K562 (cell line): ENCODE data around the gene PHF21B. TPM values are rescaled to one million over a fixed set of nuclear protein-coding genes. Genes with fewer than 3 reads are reported as not detected.

Source experiments
- ATAC-seq: fragments of 200-7000 bp; cut with Tn5 transposase; 3 replicates; pipeline ENCODE4 v1.9.1; 2020; ENCODE audit warnings: moderate library complexity
- BruUV-seq: library from RNA; stranded (reverse); fragments of 400-500 nt; replicated peaks from 2 replicates; lab custom pipeline; 2021; lab: Mats Ljungman, UMichigan
- CTCF ChIA-PET: fragments of 300-600 bp; formaldehyde crosslinking; extraction: SDS; loops from one replicate; lab custom pipeline; 2021; ENCODE audit warnings: low intra/inter-chr PET ratio; lab: Yijun Ruan, JAX
- POLR2A ChIA-PET: fragments of 300-600, 350-650 bp; sonication (Branson Sonifier 250); formaldehyde crosslinking; extraction: SDS; loops from one replicate; lab custom pipeline; 2021; ENCODE audit warnings: antibody characterized with exemption, inconsistent platforms; lab: Yijun Ruan, JAX
- DNase-seq, 4 experiments: peaks; one replicate each; pipeline versions ENCODE4 v3.0.0 to v3.0.0-alpha.2; 2011 to 2018; ENCODE audit warnings: low spot score in 3 of 4, mixed read lengths in 3 of 4; ENCODE audit errors: extremely low read depth in 1 of 4
- FAIRE-seq: peaks from 2 replicates; lab custom pipeline; 2011; peaks lifted over from hg19 to GRCh38; lab: Jason Lieb, UNC
- H2AFZ ChIP-seq: 2 replicates; pipeline ENCODE4 v1.6.0; 2011; ENCODE audit warnings: low read depth, low read length, control low read depth, inconsistent platforms
- H3K27ac ChIP-seq: fragments of 200-600 bp; 3 replicates; pipeline ENCODE4 v1.8.0; 2011; ENCODE audit warnings: low read depth, mild to moderate bottlenecking, control low read depth, inconsistent platforms, low read length, moderate library complexity, mixed read lengths; ENCODE audit errors: extremely low read depth
- H3K27me3 ChIP-seq, 2 experiments: fragments of 300-600 bp in 1 of 2; 2 replicates in 1 of 2; 3 replicates in 1 of 2; pipeline versions ENCODE4 v1.6.0 to v1.8.0; 2011; ENCODE audit warnings: inconsistent platforms in 2 of 2, low read length in 2 of 2, mild to moderate bottlenecking in 1 of 2, mixed read lengths in 1 of 2, moderate library complexity in 1 of 2; ENCODE audit not compliant: control insufficient read depth in 2 of 2, insufficient read depth in 2 of 2
- H3K36me3 ChIP-seq: fragments of 300-600 bp; 3 replicates; pipeline ENCODE4 v1.8.0; 2011; ENCODE audit warnings: mild to moderate bottlenecking, low read length, inconsistent platforms; ENCODE audit not compliant: control insufficient read depth, insufficient read depth
- H3K4me1 ChIP-seq, 2 experiments: fragments of 200-600 bp in 1 of 2; replicated peaks in 1 of 2; 2 replicates in 1 of 2; 3 replicates in 1 of 2; pipeline versions ENCODE4 v1.5.1 to v1.8.0; 2011; ENCODE audit warnings: inconsistent platforms in 2 of 2, low read length in 2 of 2, mild to moderate bottlenecking in 1 of 2, mixed read lengths in 1 of 2, moderate library complexity in 1 of 2; ENCODE audit not compliant: control insufficient read depth in 2 of 2, insufficient read depth in 2 of 2
- H3K4me2 ChIP-seq: 2 replicates; pipeline ENCODE4 v1.6.1; 2011; ENCODE audit warnings: low read length, control low read depth, inconsistent platforms, mixed read lengths; ENCODE audit not compliant: insufficient read depth
- H3K4me3 ChIP-seq: fragments of 200-600 bp; sonication (generic), shearing (Covaris generic); 2 replicates; pipeline ENCODE4 v1.5.1; 2016; ENCODE audit warnings: control low read depth, inconsistent platforms
- H3K79me2 ChIP-seq: fragments of 200-600 bp; 3 replicates; pipeline ENCODE4 v1.8.0; 2011; ENCODE audit warnings: low read length, inconsistent platforms; ENCODE audit not compliant: control insufficient read depth, insufficient read depth
- H3K9ac ChIP-seq, 2 experiments: 2 replicates each; pipeline versions ENCODE4 v1.6.0 to v1.6.1; 2011; ENCODE audit warnings: low read depth in 2 of 2, low read length in 2 of 2, control low read depth in 1 of 2, inconsistent platforms in 1 of 2, mild to moderate bottlenecking in 1 of 2, mixed read lengths in 1 of 2; ENCODE audit not compliant: insufficient read depth in 1 of 2
- H3K9me1 ChIP-seq: one replicate; pipeline ENCODE4 v1.6.0; 2011; ENCODE audit warnings: inconsistent platforms, mild to moderate bottlenecking, low read length, moderate library complexity; ENCODE audit not compliant: control insufficient read depth, insufficient read depth
- H3K9me3 ChIP-seq: replicated peaks from 2 replicates; pipeline ENCODE4 v1.5.1; 2011; ENCODE audit warnings: low read depth, low read length, inconsistent platforms; ENCODE audit not compliant: control insufficient read depth, insufficient read depth
- H4K20me1 ChIP-seq: replicated peaks from 2 replicates; pipeline ENCODE4 v1.6.1; 2011; ENCODE audit warnings: low read length, inconsistent platforms, mixed read lengths; ENCODE audit not compliant: control insufficient read depth, insufficient read depth
- ATF4 ChIP-seq: fragments of 450-650 bp; formaldehyde crosslinking; IDR thresholded peaks from 2 replicates; pipeline ENCODE4 v1.4.0; 2022; ENCODE audit warnings: mild to moderate bottlenecking, moderate library complexity
- CBX1 ChIP-seq: sonication (generic); IDR thresholded peaks from 2 replicates; pipeline ENCODE4 v1.6.1; 2016; ENCODE audit warnings: antibody characterized with exemption, low read depth, mild to moderate bottlenecking
- CBX5 ChIP-seq: IDR thresholded peaks from 2 replicates; pipeline ENCODE4 v1.6.1; 2014; ENCODE audit warnings: low read depth, borderline replicate concordance
- CEBPG ChIP-seq, 3 experiments: fragments of 200-800 bp in 1 of 3; sonication (Bioruptor generic) in 1 of 3; sonication (generic) in 1 of 3; formaldehyde crosslinking in 1 of 3; IDR thresholded peaks in 2 of 3; conservative IDR thresholded peaks in 1 of 3; 2 replicates each; pipeline versions ENCODE4 v1.6.1 to v1.8.0; 2016 to 2022; ENCODE audit warnings: missing compliant biosample characterization in 2 of 3, missing genetic modification characterization in 2 of 3, mild to moderate bottlenecking in 1 of 3, missing genetic modification reagents in 1 of 3
- CHCHD3 ChIP-seq: fragments of 250-450 bp; sonication (Bioruptor Pico); IDR thresholded peaks from 2 replicates; pipeline ENCODE4 v2.1.2; 2022; ENCODE audit warnings: mild to moderate bottlenecking
- E2F3 ChIP-seq: fragments of 250-450 bp; sonication (Bioruptor Pico); IDR thresholded peaks from 2 replicates; pipeline ENCODE4 v1.4.0; 2020; ENCODE audit warnings: mild to moderate bottlenecking
- FUS ChIP-seq: fragments of 200-400 bp; formaldehyde crosslinking; optimal IDR thresholded peaks from 2 replicates; pipeline ENCODE3; 2017; ENCODE audit warnings: low read depth, low read length
- HDAC1 ChIP-seq, 2 experiments: fragments of 450-650 bp; IDR thresholded peaks; 2 replicates each; pipeline ENCODE4 v1.6.1; 2016 to 2017; ENCODE audit warnings: inconsistent platforms in 1 of 2, mild to moderate bottlenecking in 1 of 2, moderate library complexity in 1 of 2
- HSF4 ChIP-seq: fragments of 250-450 bp; sonication (Bioruptor Pico); IDR thresholded peaks from 2 replicates; pipeline ENCODE4 v2.1.2; 2022; ENCODE audit warnings: mild to moderate bottlenecking, moderate library complexity, borderline replicate concordance
- KDM4B ChIP-seq, 2 experiments: fragments of 450-650 bp in 1 of 2; sonication (generic) in 1 of 2; IDR thresholded peaks; 2 replicates each; pipeline ENCODE4 v1.6.1; 2016 to 2017; ENCODE audit warnings: borderline replicate concordance in 2 of 2, antibody characterized with exemption in 1 of 2, low read depth in 1 of 2, mild to moderate bottlenecking in 1 of 2
- NCOA6 ChIP-seq: fragments of 450-650 bp; IDR thresholded peaks from 2 replicates; pipeline ENCODE4 v1.6.1; 2017; ENCODE audit warnings: mild to moderate bottlenecking
- NFIX ChIP-seq: fragments of 250-450 bp; sonication (Bioruptor Pico); IDR thresholded peaks from 2 replicates; pipeline ENCODE4 v1.4.0; 2020; ENCODE audit warnings: low read depth, mild to moderate bottlenecking, moderate library complexity
- POLR2AphosphoS2 ChIP-seq: IDR thresholded peaks from 2 replicates; pipeline ENCODE4 v1.6.1; 2012; ENCODE audit warnings: low read length, improper control_type of control experiment
- SIN3B ChIP-seq: fragments of 450-650 bp; IDR thresholded peaks from 2 replicates; pipeline ENCODE4 v1.6.1; 2017; ENCODE audit warnings: low read depth, mild to moderate bottlenecking, moderate library complexity
- SP1 ChIP-seq: sonication (generic); formaldehyde crosslinking; IDR thresholded peaks from 2 replicates; pipeline ENCODE4 v1.8.1; 2022; ENCODE audit warnings: mild to moderate bottlenecking, missing genetic modification reagents
- TCF15 ChIP-seq: fragments of 250-450 bp; sonication (Bioruptor Pico); IDR thresholded peaks from 2 replicates; pipeline ENCODE4 v1.8.0; 2022; ENCODE audit warnings: moderate library complexity, mild to moderate bottlenecking, inconsistent platforms
- TEAD4 ChIP-seq, 2 experiments: sonication (generic) in 1 of 2; formaldehyde crosslinking in 1 of 2; IDR thresholded peaks; 2 replicates each; pipeline versions ENCODE4 v1.6.1 to v1.8.0; 2012 to 2022; ENCODE audit warnings: borderline replicate concordance in 1 of 2, inconsistent platforms in 1 of 2, low read length in 1 of 2, mild to moderate bottlenecking in 1 of 2, missing genetic modification reagents in 1 of 2
- ZBTB26 ChIP-seq: fragments of 450-650 bp; formaldehyde crosslinking; IDR thresholded peaks from 2 replicates; pipeline ENCODE4 v1.4.0; 2022; ENCODE audit warnings: missing genetic modification characterization
- ZNF589 ChIP-seq: fragments of 200-800 bp; sonication (Bioruptor generic); IDR thresholded peaks from 2 replicates; pipeline ENCODE4 v1.6.1; 2016; ENCODE audit warnings: low read depth, missing genetic modification characterization, missing compliant biosample characterization
- WGBS: fragments of 100-300 bp; shearing (Covaris generic); methylation state at CpG from one replicate; pipeline ENCODE4 v1.1.6; 2016; ENCODE audit warnings: low coverage, mixed read lengths; ENCODE audit not compliant: insufficient coverage; ENCODE audit errors: missing lambda C conversion rate; 5-methylcytosine and 5-hydroxymethylcytosine counted together
- in situ Hi-C: fragments of 300-500 bp; cut with MboI; formaldehyde crosslinking; loops from 4 replicates; pipeline ENCODE4 v1.15.0; 2018; ENCODE audit warnings: inconsistent platforms, mixed read lengths
- intact Hi-C: fragments of 100-400 bp; cut with micrococcal nuclease; formaldehyde crosslinking; loops from 2 replicates; pipeline ENCODE4 v1.14.2; 2022
- polyA plus RNA-seq, 8 experiments: library from polyadenylated mRNA; depleted of rRNA in 4 of 8; stranded (reverse) in 5 of 8; unstranded in 3 of 8; fragments of >200 nt; fragmentation: Nextera tagmentation in 2 of 8; fragmentation: Illumina TruSeq in 1 of 8; extraction: Ambion mirVana in 2 of 8; extraction: Trizol in 1 of 8; gene quantifications; 2 replicates each; pipeline versions ENCODE4 v1.2.1 to v1.2.3, GENCODE V29; 2011 to 2014; ENCODE audit warnings: inconsistent platforms in 1 of 8, missing spikeins in 1 of 8
- total RNA-seq, 7 experiments: library from RNA; depleted of rRNA in 6 of 7; stranded (reverse); fragments of >200 nt in 6 of 7; fragmentation: Illumina TruSeq in 2 of 7; extraction: Trizol in 2 of 7; gene quantifications; 2 replicates each; pipeline versions ENCODE4 v1.2.1 to v1.2.3, GENCODE V29; 2011 to 2021; ENCODE audit warnings: low replicate concordance in 1 of 7

PHF21B gene
- total and polyA plus RNA-seq, 9 of the 15 experiments (the other 6 are each of a cell fraction or from before 2014, with no cell fraction given): 0.04 TPM; not detected in 8

GRCh38 chr22:44918925-44919392 is 90.8 kb downstream of the PHF21B start:
- WGBS: 4% methylated on average over 8 of the region's 8 CpGs
- H4K20me1 ChIP-seq: no peaks in the 10 kb centered on the region
- H3K4me2 ChIP-seq: no peak overlapping the region
- H3K27ac ChIP-seq: no peak overlapping the region
- H3K9me1 ChIP-seq: no peaks in the 10 kb centered on the region
- DNase-seq: no peak
- FAIRE-seq: no peak
- H3K36me3 ChIP-seq: no peaks in the 10 kb centered on the region
- POLR2A ChIA-PET: interaction anchor here (0.9 to 1.3 kb wide), 2 partner anchors 8 to 78 kb away, joined by 4 to 6 read pairs; no protein-coding TSS in a partner anchor
- in situ Hi-C loops: no loop called here
- intact Hi-C loops: no loop called here
- no peak for TF ChIP-seq CHCHD3 (CRISPR knock-in tag)
- TF ChIP-seq TEAD4 (IDR thresholded peaks at IDR 0.05; ENCODE audit: low read length): no peak
- no peak for TF ChIP-seq TEAD4 (CRISPR knock-in tag; IDR thresholded peaks at IDR 0.05; ENCODE audit: borderline replicate concordance)
- no peak for TF ChIP-seq E2F3 (CRISPR knock-in tag)
- no peak for TF ChIP-seq HDAC1 (IDR thresholded peaks at IDR 0.05)
- TF ChIP-seq POLR2AphosphoS2: no peak
- no peak for TF ChIP-seq NCOA6
- no peak for TF ChIP-seq CEBPG (CRISPR knock-in tag; IDR thresholded peaks at IDR 0.05)
- no peak for TF ChIP-seq CEBPG (tag; conservative IDR thresholded peaks at IDR 0.05 in 1 of 2, IDR thresholded peaks at IDR 0.05 in 1 of 2)
- TF ChIP-seq CBX1: no peak
- no peak for TF ChIP-seq ATF4 (CRISPR knock-in tag)
- TF ChIP-seq NFIX: no peak
- TF ChIP-seq TCF15 (CRISPR knock-in tag): no peak
- no peak for TF ChIP-seq CBX5
- TF ChIP-seq ZNF589 (CRISPR knock-in tag): no peak
- no peak for TF ChIP-seq SP1 (CRISPR knock-in tag)
- no peak for TF ChIP-seq KDM4B (IDR thresholded peaks at IDR 0.05; ENCODE audit: borderline replicate concordance in 2 of 2, low read depth in 1 of 2)
- TF ChIP-seq HSF4: no peak
- no peak for TF ChIP-seq SIN3B
- no peak for TF ChIP-seq ZBTB26 (CRISPR knock-in tag)
- TF ChIP-seq FUS: no peak
- TF ChIP-seq, all 486 proteins: peak for 0
- Histone ChIP-seq H3K9ac (no peak overlapping the region), H3K4me1 (no peaks in the 10 kb centered on the region; a peak in 1 of 5 replicates), H3K79me2 (no peaks in the 10 kb centered on the region), H3K4me3 (no peak overlapping the region), H3K9me3 (no peaks in the 10 kb centered on the region), H3K27me3 (peaks cover 5 to 58% of the 10 kb centered on the region in 2 experiments), H2AFZ (no peak overlapping the region)
- BruUV-seq: no TSS peak
- no peak for ATAC-seq
- CTCF ChIA-PET: no interaction called here
